ENCODE results near the gene TAOK1.
A peak's percentile ranks its signal among the peaks of the same experiment; 100 is the strongest.

TAOK1 gene

DNA sequence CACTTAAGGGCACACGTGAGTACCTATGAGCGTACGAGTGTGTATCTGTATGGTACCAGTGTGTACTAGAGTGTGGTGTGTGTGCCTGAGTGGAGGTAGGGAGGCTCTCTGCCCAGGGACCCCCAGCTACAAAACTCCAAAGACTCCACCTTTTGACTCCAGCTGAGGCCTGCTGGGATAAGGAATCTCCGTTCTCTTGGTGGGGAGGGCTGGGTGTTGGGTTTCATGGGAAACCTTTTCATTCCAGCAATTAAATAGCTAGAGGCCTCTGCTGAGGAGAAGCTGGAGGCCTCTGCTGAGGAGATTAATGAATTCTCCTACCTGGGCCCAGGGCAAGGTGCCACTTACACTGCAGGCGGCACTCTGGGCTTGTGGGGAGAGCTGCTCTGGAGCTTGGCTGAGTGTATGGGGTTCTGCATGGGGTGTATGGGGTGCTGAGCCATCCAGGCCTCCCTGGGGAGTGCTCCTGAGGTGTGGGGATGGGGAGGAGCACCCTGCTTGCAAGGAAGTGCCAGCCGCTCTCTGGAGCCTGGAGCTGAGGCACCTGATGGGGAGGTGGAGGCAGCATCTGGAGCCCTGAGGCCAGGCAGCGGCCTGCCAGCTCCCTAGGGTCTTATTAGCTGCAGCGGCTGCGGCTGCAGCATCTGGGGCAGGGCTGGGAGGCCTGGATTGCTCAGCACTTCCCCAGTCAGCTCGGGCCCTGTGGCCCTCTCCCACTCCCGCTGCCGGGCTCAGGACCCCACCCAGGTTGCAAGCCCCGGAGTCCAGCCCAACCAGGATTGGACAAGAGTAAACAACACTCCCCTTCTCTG lies 207.4 kb downstream of the TAOK1 start:
- DNase-seq, result peak; percentile 42
